Kidney capillary endothelial cell (primary cell): ENCODE results near the gene DPP6.

ENCODE experiments used
- DNase-seq: peaks from one replicate; pipeline ENCODE4 v3.0.0-alpha.2; 2018; ENCODE audit warnings: low spot score

The DPP6 gene

GRCh38 chr7:154879629-154880028 is 827.4 kb downstream of the DPP6 start:
- DNase-seq: no peak

- DNase-seq: no peak
Observed at GRCh38 chr7:154880513-154880912, 828.3 kb downstream of the DPP6 start.

GRCh38 chr7:154881026-154881425 is 828.8 kb downstream of the DPP6 start:
- DNase-seq: no peak

- DNase-seq: no peak
Observed at GRCh38 chr7:154881526-154881925, 829.3 kb downstream of the DPP6 start.

- DNase-seq: no peak
Observed at GRCh38 chr7:154882931-154883474, 830.8 kb downstream of the DPP6 start.

- no peak for DNase-seq
Observed at GRCh38 chr7:154884348-154884920, 832.2 kb downstream of the DPP6 start.

GRCh38 chr7:154886591-154886990 is 834.4 kb downstream of the DPP6 start:
- no peak for DNase-seq

GRCh38 chr7:154888690-154889089 is 836.5 kb downstream of the DPP6 start:
- no peak for DNase-seq

- no peak for DNase-seq
Observed at GRCh38 chr7:154892459-154892858, 840.3 kb downstream of the DPP6 start.

GRCh38 chr7:154896076-154896475 is 843.9 kb downstream of the DPP6 start:
- no peak for DNase-seq

GRCh38 chr7:154898973-154899855 is 847.0 kb downstream of the DPP6 start:
- DNase-seq: no peak

GRCh38 chr7:154899862-154900261 is 847.7 kb downstream of the DPP6 start:
- no peak for DNase-seq

- no peak for DNase-seq
Observed at GRCh38 chr7:154902600-154903082, 850.4 kb downstream of the DPP6 start.

- DNase-seq: no peak
Observed at GRCh38 chr7:154903083-154903731, 851.0 kb downstream of the DPP6 start.

- DNase-seq: no peak
Observed at GRCh38 chr7:154905146-154905545, 852.9 kb downstream of the DPP6 start.

GRCh38 chr7:154905615-154906014 is 853.4 kb downstream of the DPP6 start:
- DNase-seq: no peak

- DNase-seq: no peak
Observed at GRCh38 chr7:154906201-154906600, 854.0 kb downstream of the DPP6 start.

- no peak for DNase-seq
Observed at GRCh38 chr7:154906736-154907355, 854.6 kb downstream of the DPP6 start.

- DNase-seq: no peak
Observed at GRCh38 chr7:154907651-154908620, 855.7 kb downstream of the DPP6 start.

- DNase-seq: no peak
Observed at GRCh38 chr7:154909241-154910105, 857.3 kb downstream of the DPP6 start.
